B cell (primary cell): Measurements from ENCODE around the gene ACO1.

Experiments
- EZH2 ChIP-seq: IDR thresholded peaks from 2 replicates; pipeline ENCODE4 v1.6.1; 2012; ENCODE audit warnings: borderline replicate concordance, low read depth, mild to moderate bottlenecking, moderate library complexity, low read length; ENCODE audit not compliant: insufficient read depth, poor library complexity, severe bottlenecking
- TF ChIP-seq, protein P1 (sequence below): fragments of 200-600 bp; IDR thresholded peaks from one replicate; pipeline ENCODE4 v1.8.0; 2022; ENCODE audit warnings: antibody characterized with exemption, mild to moderate bottlenecking

DNA sequence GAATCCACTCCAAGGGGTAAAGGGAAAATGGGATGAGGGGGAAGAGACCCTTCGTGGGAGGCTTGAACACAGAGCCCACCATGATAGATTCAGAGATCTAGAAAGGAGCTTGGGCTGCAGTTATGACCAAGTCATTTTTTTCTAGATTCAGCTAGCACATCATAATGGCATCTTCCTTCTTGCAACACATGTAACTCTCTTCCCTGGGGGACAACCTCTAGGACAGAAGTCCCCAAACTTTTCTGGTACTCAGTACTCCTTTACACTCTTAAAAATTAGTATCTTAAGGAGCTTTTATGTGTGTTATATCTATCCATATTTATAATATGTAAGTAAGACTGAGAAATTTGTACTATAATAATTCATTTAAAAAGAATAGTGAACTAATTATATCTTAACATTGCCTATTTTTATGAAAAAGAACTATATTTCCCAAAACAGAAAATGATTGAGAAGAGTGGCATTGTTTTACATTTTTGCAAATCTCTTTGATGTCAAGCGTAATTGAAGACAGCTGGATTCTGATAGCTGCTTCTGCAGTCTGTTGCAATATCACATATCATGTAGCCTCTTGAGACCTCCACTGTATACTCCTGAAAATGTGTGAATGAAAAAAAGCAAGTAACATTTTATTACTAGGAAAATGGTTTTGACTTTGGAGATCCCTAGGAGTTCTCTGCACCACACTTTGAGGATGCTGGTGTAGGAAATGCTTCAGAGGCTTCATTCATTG, 875 bp downstream of the ACO1 start:
- TF ChIP-seq, protein P1, sequence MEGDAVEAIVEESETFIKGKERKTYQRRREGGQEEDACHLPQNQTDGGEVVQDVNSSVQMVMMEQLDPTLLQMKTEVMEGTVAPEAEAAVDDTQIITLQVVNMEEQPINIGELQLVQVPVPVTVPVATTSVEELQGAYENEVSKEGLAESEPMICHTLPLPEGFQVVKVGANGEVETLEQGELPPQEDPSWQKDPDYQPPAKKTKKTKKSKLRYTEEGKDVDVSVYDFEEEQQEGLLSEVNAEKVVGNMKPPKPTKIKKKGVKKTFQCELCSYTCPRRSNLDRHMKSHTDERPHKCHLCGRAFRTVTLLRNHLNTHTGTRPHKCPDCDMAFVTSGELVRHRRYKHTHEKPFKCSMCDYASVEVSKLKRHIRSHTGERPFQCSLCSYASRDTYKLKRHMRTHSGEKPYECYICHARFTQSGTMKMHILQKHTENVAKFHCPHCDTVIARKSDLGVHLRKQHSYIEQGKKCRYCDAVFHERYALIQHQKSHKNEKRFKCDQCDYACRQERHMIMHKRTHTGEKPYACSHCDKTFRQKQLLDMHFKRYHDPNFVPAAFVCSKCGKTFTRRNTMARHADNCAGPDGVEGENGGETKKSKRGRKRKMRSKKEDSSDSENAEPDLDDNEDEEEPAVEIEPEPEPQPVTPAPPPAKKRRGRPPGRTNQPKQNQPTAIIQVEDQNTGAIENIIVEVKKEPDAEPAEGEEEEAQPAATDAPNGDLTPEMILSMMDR, result no peak
- TF ChIP-seq EZH2, result no peak
